Vagina (tissue), 2 donors: Measurements from ENCODE around the gene SCO2.

ENCODE experiments used
- CTCF ChIP-seq, 3 experiments: fragments of 450-650 bp in 2 of 3; fragments of 200-600 bp in 1 of 3; sonication (generic) in 1 of 3; IDR thresholded peaks; one replicate each; pipeline ENCODE4 v1.5.1; 2017 to 2019; ENCODE audit warnings: antibody characterized with exemption in 3 of 3, mild to moderate bottlenecking in 2 of 3, moderate library complexity in 2 of 3
- POLR2AphosphoS5 ChIP-seq, 2 donors: sonication (generic); formaldehyde crosslinking; IDR thresholded peaks; one replicate each; pipeline ENCODE4 v1.9.0; 2017; ENCODE audit warnings: antibody characterized with exemption in 2 of 2, mild to moderate bottlenecking in 2 of 2, low read depth in 1 of 2; ENCODE audit not compliant: insufficient read depth in 1 of 2

GRCh38 chr22:50513175-50513574 is 12.2 kb downstream of the SCO2 start:
- no peak for TF ChIP-seq CTCF (IDR thresholded peaks at IDR 0.05)
- TF ChIP-seq POLR2AphosphoS5 (IDR thresholded peaks at IDR 0.05; ENCODE audit: insufficient read depth in 1 of 2, low read depth in 1 of 2): no peak
